Panc1 (cell line): ENCODE results near the gene CELA2B. TPM values are rescaled to one million over a fixed set of nuclear protein-coding genes. Genes with fewer than 3 reads are reported as not detected.
"Not testable (repeated sequence)": the region's sequence is repeated elsewhere in the genome, so short reads cannot be mapped to it uniquely, and the experiment has no call there.

ENCODE experiments used
- ATAC-seq: fragments of 200-7000 bp; cut with Tn5 transposase; 2 replicates; pipeline ENCODE4 v1.9.1; 2020; ENCODE audit warnings: mild to moderate bottlenecking, moderate library complexity
- BruUV-seq: library from RNA; stranded (reverse); fragments of 400-500 nt; replicated peaks from 2 replicates; lab custom pipeline; 2021; lab: Mats Ljungman, UMichigan
- CTCF ChIA-PET: fragments of 300-600 bp; sonication (Branson Sonifier 250); formaldehyde crosslinking; loops from one replicate; lab custom pipeline; 2022; ENCODE audit warnings: antibody characterized with exemption; lab: Charles Lee
- POLR2A ChIA-PET: fragments of 300-600 bp; sonication (Branson Sonifier 250); formaldehyde crosslinking; loops from one replicate; lab custom pipeline; 2022; ENCODE audit warnings: antibody characterized with exemption; lab: Charles Lee
- DNase-seq: peaks from one replicate; pipeline ENCODE4 v3.0.0-alpha.2; 2010; ENCODE audit warnings: low read depth, low spot score
- H3K27ac ChIP-seq: 2 replicates; pipeline ENCODE4 v1.5.1; 2011; ENCODE audit warnings: mild to moderate bottlenecking, low read length, inconsistent platforms
- H3K27me3 ChIP-seq: fragments of 200-500 bp; sonication (Bioruptor generic); 2 replicates; pipeline ENCODE4 v1.6.0; 2014; ENCODE audit warnings: low read length, inconsistent platforms; ENCODE audit not compliant: control insufficient read depth, insufficient read depth
- H3K36me3 ChIP-seq: fragments of 200-500 bp; sonication (Bioruptor generic); 2 replicates; pipeline ENCODE4 v1.5.1; 2014; ENCODE audit warnings: inconsistent platforms, mild to moderate bottlenecking, low read length, moderate library complexity; ENCODE audit not compliant: control insufficient read depth, insufficient read depth
- H3K4me1 ChIP-seq: 2 replicates; pipeline ENCODE4 v1.5.1; 2011; ENCODE audit warnings: inconsistent platforms, mild to moderate bottlenecking, low read length, moderate library complexity; ENCODE audit not compliant: control insufficient read depth, insufficient read depth
- H3K4me3 ChIP-seq, 2 experiments: 2 replicates each; pipeline ENCODE4 v1.5.1; 2011 to 2012; ENCODE audit warnings: low read depth in 2 of 2, low read length in 2 of 2, mild to moderate bottlenecking in 2 of 2, inconsistent platforms in 1 of 2, moderate library complexity in 1 of 2
- H3K9me3 ChIP-seq: fragments of 200-500 bp; sonication (Bioruptor generic); 2 replicates; pipeline ENCODE4 v1.5.1; 2014; ENCODE audit warnings: low read depth, mild to moderate bottlenecking, inconsistent platforms, low read length, moderate library complexity; ENCODE audit not compliant: control insufficient read depth, insufficient read depth
- POLR2AphosphoS5 ChIP-seq: IDR thresholded peaks from 2 replicates; pipeline ENCODE4 v1.6.1; 2012; ENCODE audit warnings: mild to moderate bottlenecking, low read depth, low read length, moderate library complexity
- SIN3A ChIP-seq: IDR thresholded peaks from 2 replicates; pipeline ENCODE4 v1.6.1; 2012; ENCODE audit warnings: low read depth, mild to moderate bottlenecking, low read length, moderate library complexity, borderline replicate concordance; ENCODE audit not compliant: insufficient read depth
- TCF7L2 ChIP-seq: IDR thresholded peaks from 2 replicates; pipeline ENCODE4 v1.6.1; 2011; ENCODE audit warnings: mild to moderate bottlenecking, low read depth, low read length, inconsistent platforms
- in situ Hi-C: cut with HindIII; loops from 2 replicates; pipeline ENCODE4 v1.10.0; 2016; ENCODE audit warnings: low sequenced_read_pairs, low pct_unique_long_range_greater_than_20kb
- intact Hi-C: fragments of 100-400 bp; cut with micrococcal nuclease; formaldehyde crosslinking; loops from one replicate; pipeline ENCODE4 v1.10.0; 2022; ENCODE audit not compliant: unreplicated experiment
- total RNA-seq: library from RNA; stranded (reverse); gene quantifications from one replicate; pipeline ENCODE4 v1.2.1, GENCODE V29; 2021; ENCODE audit not compliant: unreplicated experiment
- TF ChIP-seq, protein P1 (sequence below): fragments of 450-650 bp; IDR thresholded peaks from 2 replicates; pipeline ENCODE4 v1.5.1; 2017; ENCODE audit warnings: mild to moderate bottlenecking
- TF ChIP-seq, protein P2 (sequence below), 2 experiments: IDR thresholded peaks; 2 replicates each; pipeline ENCODE4 v1.6.1; 2011 to 2012; ENCODE audit warnings: low read depth in 2 of 2, control low read depth in 1 of 2, low read length in 1 of 2, mild to moderate bottlenecking in 1 of 2, moderate library complexity in 1 of 2; ENCODE audit not compliant: insufficient read depth in 1 of 2

CELA2B gene
- total RNA-seq, 1 experiment from 2014 or later: not detected

DNA sequence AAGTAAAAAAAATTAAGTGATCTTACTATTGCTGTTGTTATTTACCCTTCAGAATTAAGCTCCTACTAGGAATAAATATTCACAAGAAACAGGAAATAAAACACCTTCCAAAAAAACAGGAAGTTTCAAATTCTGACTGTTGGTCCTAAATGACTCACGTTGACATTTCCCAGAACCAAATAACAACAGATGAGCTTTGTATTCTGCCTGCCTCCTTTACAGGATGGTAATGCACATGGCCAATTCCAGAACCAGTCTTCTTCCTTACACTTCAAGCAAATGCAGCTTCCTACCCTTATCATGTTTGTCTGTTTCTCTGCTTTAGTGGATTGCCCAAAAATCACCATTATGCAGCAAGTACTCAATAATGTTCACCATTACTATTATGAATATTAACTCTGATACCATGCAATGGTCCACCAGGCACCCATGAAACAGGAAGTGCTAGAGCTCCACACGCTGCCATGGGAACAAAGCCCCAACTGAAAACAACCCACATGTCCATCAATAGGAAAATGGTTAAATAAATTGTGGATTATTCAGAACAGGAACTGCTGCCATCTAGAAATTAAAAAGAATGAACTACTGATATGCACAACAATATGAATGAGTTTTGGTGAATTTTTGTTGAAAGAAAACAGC is 39.2 kb downstream of the CELA2B start:
- H3K4me1 ChIP-seq: no peaks in the 10 kb centered on the region
- no TSS peak for BruUV-seq
- no peak overlapping the region for H3K4me3 ChIP-seq
- ChIA-PET POLR2A (interaction anchor here (0.5 kb wide), 1 partner anchor 165 kb away, joined by 3 read pairs; no protein-coding TSS in a partner anchor), CTCF (no interaction called here)
- no peak for ATAC-seq
- in situ Hi-C loops: no loop called here
- H3K36me3 ChIP-seq: no peaks in the 10 kb centered on the region
- DNase-seq: no peak
- no peak overlapping the region for H3K27ac ChIP-seq
- intact Hi-C loops: no loop called here
- TF ChIP-seq, protein P1, sequence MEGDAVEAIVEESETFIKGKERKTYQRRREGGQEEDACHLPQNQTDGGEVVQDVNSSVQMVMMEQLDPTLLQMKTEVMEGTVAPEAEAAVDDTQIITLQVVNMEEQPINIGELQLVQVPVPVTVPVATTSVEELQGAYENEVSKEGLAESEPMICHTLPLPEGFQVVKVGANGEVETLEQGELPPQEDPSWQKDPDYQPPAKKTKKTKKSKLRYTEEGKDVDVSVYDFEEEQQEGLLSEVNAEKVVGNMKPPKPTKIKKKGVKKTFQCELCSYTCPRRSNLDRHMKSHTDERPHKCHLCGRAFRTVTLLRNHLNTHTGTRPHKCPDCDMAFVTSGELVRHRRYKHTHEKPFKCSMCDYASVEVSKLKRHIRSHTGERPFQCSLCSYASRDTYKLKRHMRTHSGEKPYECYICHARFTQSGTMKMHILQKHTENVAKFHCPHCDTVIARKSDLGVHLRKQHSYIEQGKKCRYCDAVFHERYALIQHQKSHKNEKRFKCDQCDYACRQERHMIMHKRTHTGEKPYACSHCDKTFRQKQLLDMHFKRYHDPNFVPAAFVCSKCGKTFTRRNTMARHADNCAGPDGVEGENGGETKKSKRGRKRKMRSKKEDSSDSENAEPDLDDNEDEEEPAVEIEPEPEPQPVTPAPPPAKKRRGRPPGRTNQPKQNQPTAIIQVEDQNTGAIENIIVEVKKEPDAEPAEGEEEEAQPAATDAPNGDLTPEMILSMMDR: no peak
- TF ChIP-seq SIN3A (no peak), POLR2AphosphoS5 (no peak), TCF7L2 (no peak)
- TF ChIP-seq, protein P2, sequence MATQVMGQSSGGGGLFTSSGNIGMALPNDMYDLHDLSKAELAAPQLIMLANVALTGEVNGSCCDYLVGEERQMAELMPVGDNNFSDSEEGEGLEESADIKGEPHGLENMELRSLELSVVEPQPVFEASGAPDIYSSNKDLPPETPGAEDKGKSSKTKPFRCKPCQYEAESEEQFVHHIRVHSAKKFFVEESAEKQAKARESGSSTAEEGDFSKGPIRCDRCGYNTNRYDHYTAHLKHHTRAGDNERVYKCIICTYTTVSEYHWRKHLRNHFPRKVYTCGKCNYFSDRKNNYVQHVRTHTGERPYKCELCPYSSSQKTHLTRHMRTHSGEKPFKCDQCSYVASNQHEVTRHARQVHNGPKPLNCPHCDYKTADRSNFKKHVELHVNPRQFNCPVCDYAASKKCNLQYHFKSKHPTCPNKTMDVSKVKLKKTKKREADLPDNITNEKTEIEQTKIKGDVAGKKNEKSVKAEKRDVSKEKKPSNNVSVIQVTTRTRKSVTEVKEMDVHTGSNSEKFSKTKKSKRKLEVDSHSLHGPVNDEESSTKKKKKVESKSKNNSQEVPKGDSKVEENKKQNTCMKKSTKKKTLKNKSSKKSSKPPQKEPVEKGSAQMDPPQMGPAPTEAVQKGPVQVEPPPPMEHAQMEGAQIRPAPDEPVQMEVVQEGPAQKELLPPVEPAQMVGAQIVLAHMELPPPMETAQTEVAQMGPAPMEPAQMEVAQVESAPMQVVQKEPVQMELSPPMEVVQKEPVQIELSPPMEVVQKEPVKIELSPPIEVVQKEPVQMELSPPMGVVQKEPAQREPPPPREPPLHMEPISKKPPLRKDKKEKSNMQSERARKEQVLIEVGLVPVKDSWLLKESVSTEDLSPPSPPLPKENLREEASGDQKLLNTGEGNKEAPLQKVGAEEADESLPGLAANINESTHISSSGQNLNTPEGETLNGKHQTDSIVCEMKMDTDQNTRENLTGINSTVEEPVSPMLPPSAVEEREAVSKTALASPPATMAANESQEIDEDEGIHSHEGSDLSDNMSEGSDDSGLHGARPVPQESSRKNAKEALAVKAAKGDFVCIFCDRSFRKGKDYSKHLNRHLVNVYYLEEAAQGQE (IDR thresholded peaks at IDR 0.05; ENCODE audit: insufficient read depth in 1 of 2, low read depth in 2 of 2, low read length in 1 of 2): no peak
- no peaks in the 10 kb centered on the region for H3K9me3 ChIP-seq
- H3K27me3 ChIP-seq: no peaks in the 10 kb centered on the region

DNA sequence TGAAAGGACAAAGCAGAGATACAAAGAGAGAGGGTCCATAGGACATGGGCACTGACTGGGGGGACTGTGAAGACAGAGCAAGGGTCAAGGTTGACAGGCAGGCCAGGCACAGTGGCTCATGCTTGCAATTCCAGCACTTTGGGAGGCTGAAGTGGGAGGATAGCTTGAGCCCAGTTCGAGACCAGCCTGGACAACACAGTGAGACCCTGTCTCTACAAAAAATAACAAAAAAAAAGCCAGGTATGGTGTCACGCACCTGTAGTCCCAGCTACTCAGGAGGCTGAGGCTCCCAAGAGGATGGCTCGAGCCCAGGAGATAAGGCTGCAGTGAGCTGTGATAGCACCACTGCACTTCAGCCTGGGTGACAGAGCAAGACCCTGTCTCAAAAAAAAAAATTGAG is 43.7 kb downstream of the CELA2B start:
- Histone ChIP-seq H3K27ac (no peak overlapping the region), H3K27me3 (no peaks in the 10 kb centered on the region), H3K36me3 (no peaks in the 10 kb centered on the region), H3K4me1 (peaks cover 7% of the 10 kb centered on the region; the same call in 1 of the 2 replicates), H3K4me3 (no peak overlapping the region), H3K9me3 (no peaks in the 10 kb centered on the region)
- in situ Hi-C loops: no loop called here
- ChIA-PET POLR2A (no interaction called here), CTCF (no interaction called here)
- TF ChIP-seq, protein P2 (IDR thresholded peaks at IDR 0.05; ENCODE audit: insufficient read depth in 1 of 2, low read depth in 2 of 2, low read length in 1 of 2): no peak
- TF ChIP-seq POLR2AphosphoS5 (no peak), SIN3A (no peak), TCF7L2 (no peak)
- TF ChIP-seq, protein P1: no peak
- no peak for ATAC-seq
- BruUV-seq: no TSS peak
- no peak for DNase-seq
- intact Hi-C loops: no loop called here

DNA sequence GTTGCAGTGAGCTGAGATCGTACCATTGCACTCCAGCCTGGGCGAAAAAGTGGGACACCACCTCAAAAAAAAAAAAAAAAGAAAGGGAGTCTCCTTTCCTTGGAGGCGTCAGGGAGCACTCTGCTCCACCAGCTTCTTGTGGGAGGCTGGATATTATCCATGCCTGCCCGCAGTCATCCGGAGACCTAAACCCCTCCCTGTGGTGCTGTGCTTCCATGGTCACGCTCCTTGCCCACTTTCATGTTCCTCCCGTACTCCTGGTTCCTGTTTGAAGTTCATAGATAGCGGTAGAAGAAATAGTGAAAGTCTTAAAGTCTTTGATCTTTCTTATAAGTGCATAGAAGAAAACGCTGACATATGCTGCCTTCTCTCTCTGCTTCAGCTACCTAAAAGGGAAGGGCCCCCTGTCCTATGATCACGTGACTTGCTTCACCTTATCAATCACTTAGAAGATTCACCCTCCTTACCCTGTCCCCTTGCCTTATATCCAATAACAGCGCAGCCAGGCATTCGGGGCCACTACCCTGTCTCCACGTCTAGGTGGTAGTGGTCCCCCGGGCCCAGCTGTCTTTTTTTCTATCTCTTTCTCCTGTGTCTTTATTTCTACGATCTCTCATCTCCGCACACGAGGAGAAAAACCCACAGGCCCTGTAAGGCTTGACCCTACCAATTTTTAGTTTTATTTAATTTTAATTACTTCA is 45.5 kb downstream of the CELA2B start:
- ChIA-PET POLR2A (interaction anchor here (0.6 kb wide), 2 partner anchors 201 to 304 kb away, joined by 3 read pairs; no protein-coding TSS in a partner anchor), CTCF (interaction anchor here (0.6 kb wide), 1 partner anchor 198 kb away, joined by 4 read pairs; no protein-coding TSS in a partner anchor)
- ATAC-seq, DNase-seq, intact Hi-C loops, H3K36me3 ChIP-seq, BruUV-seq, H3K27me3 ChIP-seq, H3K27ac ChIP-seq, H3K9me3 ChIP-seq, H3K4me3 ChIP-seq, in situ Hi-C loops: not testable (repeated sequence)
- H3K4me1 ChIP-seq: peaks cover 15% of the 10 kb centered on the region
